ENCODE results near the gene H2BK1.

The H2BK1 gene

DNA sequence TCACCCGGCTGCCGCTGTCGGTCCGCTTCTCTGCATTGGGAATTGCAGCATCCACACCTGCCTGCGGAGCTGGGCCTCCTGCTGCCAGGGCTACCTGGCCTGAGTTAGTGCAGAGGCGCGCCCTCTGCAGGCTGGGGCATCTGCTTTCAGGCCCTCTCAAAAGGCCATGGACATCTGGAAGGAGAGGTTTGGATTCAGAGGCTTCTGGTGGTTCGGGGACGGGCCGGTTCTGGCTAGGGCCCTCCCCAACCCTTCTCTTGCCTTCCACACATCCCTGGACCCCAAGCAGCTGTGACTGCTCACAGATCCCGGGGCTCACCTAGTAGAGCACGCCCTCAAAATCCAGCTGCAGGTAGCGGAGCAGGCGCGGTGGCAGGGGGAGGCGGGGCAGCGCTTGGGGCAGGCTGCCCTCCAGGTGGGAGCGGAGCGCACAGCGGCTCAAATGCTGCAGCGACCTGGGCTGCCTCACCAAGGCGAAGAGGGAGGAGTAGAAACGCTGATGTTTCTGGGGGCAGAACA lies 34.4 kb downstream of the H2BK1 start:
- no peak for DNase-seq

DNA sequence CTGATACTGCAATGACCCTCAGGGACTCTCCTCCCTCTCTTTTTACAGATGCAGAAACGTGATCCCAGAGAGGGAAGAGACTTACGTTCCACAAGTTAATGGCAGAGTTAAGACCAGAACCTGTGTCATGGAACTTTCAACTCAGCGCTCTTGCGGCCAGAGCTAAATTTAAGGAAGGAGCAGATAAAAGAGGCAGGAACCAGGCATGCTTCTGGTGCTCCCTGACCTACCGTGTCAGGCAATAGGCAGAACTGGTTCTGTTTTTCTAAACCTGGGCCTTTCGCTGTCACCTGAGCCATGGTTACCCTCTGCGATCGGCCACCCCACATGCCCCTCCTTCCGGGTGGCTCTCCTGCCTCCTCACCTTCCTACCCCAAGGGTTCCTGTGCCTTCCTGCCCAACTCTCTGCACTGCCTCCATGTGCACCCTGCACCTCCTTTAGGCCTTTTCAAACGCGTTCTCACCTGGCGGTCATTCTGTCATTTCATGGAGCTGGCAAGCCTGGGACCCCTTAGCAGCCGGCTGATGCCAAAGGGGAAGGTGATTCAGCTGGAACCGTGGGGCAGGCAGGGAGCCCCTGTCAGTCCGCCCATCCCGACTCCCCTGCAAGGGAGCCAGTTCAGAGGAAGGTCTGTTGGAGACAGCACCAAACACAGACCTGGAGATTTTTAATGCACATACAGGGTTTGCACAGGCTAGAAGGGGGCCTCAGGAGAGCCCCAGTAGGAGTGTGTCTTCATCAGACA lies 35.1 kb downstream of the H2BK1 start:
- no peak for DNase-seq

DNA sequence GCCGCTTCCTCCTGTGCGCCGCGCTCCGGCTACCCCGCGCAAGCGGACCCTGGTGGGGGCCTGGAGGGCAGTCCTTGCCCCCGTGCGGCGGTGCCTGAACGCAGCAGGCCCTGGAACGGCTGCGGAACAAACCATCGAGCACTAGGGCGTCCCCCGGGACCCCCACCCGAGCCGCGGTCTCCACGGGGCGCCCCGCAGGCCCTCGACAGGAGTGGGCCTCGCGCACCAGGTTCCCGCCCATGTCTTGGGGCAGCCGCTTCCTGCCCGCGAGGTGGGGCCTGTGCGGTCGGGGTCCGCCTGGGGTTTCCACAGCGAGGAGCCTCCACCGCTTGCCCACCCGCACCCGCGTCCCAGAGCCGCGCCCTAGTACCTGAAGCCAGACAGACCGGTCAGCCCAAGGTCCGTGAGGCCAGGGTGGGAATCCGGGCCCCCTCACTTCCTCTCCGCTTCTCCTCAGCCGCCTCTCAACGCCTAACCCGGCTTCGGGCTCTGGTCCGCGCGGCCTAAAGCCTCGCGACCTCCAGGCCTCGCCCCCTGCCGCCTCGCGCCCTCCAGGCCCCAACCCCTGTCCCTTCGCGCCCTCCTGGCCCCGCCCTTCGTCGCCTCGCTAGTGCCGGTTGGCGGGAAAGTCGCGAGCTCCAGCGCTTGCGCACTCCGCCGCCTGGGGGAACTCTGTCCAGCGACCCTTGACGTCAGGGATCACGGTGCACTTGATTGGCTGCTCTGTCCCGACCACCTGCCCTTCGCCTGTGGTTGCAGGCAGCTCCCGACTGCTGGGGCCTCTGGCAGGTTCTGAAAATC lies 35.8 kb downstream of the H2BK1 start:
- no peak for DNase-seq

DNA sequence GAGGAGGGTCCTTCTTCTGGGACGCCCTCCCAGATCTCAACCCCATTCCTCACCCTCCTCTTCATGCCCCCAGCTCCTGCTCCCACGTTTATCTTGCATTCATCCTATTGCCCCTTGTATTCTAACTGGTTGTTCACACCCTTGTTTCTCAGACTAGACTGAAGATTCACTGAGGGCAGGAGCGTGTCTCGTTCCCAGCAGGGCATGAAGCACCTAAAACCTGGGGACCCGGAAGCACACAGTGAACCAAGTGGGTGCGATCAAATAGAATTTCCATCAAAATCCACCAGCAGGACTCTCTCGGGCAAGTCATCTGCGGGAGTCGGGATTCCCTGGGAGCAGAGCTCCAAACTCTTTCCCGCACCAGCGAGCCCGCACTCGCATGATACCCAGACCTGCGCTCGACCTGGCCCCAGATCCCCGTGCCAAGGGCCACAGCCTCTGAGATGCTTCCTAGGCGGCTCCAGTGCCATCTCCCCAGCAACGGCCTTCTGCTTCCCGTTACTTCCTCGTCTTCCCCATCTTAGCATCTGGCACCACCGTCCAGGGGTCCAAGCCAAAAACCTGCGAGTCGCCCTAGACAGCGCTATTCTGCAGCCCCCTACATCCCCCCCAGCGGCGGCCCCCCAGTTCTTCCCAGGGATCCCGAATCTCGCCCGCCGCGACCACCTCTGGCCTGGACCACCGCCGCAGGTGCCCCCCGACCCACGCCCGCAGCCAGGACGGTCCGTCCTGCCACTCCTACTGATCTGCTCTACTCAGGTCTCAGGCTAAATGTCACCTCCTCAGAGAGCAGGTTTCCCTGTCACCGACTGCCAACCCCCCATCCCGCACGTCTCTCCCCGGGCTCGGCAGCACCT lies 36.7 kb downstream of the H2BK1 start:
- no peak for DNase-seq

DNA sequence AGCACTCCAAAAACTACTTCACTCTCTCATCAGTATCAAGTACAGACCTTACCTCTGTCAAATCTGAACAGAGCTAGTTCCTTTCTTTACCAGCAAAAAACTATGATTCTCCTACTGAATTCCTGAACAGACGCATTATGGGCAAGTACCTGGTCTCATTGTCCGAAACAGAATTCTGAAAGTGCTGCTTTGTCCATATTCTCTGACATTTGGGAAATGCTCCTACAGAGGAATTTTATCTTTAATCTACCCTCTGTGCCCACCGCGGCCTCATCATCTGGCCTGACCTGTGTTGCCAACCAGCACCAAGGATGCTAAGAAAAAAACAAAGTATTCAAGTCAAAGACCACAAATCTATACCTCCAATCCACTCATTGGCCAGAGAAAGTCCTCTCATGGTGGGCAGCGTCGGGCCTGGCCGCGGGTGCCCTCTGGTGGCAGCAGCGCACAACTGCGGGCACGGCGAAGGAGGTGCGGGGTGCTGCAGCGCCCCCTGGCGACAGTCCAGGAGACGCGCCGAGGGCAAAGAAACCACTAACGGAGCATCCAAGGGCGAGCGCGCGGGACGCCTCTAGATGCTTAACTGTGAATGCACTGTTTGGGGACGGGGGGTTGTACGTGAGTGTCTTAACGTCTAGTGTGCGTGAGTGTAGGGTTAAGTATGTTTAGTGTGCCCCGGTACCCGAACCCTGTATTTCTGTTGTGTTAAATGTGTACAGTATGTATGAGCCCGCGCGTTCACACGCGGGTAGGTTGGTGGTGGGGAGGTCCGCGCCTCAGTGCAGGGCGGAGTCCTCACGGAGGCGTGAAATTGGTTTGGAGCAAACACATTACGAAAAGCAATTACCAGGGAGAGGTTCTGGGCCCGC lies 37.8 kb downstream of the H2BK1 start:
- DNase-seq: peak; percentile 64

DNA sequence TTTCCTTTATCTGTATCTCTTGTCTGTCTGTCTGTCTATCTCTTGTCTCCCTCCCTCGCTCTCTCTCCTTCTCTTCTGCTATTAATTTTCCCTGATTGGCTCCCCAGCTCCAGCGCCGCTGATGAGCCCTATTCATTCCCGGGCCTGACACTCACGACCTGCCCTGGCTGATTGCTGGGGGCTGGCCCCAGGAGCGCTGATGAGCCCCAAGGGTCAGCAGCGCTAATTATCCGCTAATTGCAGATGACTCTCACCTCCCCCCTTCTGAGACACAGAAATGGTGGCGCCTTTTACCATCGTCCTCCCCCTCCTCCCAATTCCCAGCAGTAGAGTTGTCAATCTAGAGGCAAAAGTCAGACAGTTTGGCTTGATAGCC lies 41.5 kb downstream of the H2BK1 start:
- no peak for DNase-seq

DNA sequence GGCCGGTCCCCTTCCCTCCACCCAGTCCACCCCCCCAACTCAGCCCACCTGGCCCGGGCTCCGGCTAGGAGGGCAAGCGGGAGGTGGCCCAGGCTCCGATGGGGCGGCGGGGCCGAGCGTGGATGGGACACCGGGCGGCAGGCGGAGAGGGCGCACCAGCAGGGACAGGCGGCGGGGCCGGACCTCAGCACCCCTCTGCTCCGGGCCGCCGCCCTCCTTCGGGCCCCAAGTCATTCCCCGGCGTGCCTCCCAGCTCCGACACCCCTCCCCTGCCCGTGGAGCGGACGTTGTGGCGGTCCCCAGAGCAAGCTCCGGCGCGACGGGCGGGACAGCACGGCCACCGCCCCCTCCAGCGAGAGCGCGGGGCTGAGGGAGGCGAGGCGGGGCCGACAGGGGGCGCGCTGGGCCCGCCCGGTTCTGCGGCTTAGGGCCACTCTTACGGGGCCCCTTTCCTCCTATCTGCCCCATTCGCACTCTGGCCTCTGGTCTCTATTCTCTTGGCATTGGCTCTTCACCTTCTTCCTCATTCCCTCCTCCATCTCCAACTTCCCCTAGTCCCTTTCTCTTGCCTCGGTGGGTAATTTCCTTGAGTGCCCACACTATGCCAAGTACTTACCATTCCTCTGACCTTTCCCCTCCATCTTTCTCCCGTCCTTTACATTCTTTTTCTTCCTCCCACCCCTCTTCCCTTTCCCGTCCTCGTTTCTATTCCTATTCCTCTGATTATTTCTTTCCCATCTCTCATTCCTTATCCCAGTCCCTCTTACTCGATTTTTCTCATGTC lies 42.1 kb downstream of the H2BK1 start:
- DNase-seq: no peak

DNA sequence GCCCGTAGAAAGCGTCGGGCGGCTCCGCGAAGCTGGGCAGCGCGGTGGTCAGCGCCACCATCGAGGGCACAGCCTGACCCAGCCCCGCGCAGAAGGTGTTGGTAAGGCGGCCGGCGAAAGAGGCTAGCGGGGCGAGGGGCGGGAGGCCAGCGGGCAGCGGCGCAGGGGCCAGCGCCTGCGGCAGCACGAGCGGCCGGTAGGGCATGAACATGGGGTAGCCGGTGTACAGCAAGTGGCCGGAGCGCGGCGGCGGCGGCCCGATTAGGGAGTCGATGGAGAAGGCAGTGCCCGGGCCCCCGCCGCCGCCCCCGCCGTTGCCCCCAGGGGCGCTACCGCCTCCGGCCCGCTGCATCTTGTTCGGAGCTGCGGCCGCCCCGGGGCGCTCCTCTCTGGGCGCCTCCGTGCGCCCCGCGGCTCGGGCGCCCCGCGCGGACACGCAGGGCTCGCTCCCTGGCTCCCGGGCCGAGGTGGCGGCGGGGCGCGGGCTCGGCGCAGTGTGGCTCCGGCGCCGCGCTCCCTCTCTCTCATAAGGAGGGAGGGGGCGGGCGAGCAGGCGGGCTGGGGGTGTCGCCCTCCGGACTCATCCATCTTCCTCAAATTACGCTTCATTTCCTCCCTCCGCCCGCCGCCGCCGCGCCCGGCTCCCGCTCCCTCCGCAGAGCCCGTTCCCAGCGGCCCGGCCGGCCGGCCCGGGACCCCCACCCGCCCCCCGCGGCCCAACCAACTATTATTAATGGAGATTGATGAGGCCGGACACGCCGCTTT lies 42.9 kb downstream of the H2BK1 start, which contains the start of gene GBX1:
GBX1 (minus strand) TSS at position 498 of the 765 bp plus-strand sequence; CDS start at position 352, 146 bp downstream.
- DNase-seq: no peak

DNA sequence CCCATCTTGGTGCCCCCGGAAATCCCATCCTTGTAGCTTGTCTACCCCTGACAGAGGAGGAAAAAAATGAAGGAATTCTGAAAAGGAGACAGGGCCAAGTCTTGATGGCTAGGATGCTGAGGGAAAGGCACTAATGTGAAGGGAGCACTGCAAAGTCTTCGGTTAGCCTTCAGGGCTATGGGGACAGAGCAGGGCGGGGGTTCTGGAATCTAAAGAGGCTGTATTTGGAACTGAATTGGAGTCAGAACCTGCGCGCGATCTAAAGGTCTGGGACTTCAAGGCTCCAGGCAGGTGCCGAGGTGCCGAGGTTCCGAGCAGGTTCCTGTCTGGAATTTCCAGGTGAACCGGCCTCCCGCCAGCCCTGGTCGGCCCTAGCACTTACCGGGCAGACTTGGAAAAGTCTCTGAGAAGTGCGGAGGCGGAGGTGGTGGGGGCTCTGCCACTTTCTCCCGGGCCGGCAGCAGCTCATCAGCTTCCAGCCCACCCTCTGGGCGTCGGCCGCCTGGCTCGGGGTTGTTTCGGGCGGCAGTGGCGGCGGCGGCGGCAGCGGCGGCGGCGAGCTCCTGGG lies 43.6 kb downstream of the H2BK1 start:
- DNase-seq: no peak

DNA sequence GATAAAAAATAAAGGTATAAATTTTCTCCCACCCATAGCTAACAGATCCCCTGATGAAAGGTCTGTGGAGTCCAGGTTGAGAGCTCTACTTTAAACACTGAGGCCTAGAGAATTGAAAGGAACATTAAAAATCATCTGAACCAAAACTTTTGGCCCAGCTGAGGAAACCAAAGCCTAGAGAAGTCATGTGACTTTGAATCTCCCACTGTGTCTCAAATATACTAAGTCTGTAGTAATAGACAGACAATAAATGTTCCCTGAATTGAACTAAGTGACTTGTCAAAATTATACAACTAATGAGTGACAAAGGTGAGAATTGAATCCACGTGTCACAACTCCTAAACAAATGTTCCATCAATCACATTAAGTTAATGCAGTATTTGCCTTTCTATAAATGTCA lies 48.5 kb downstream of the H2BK1 start:
- no peak for DNase-seq
